Sigmoid colon (tissue), 4 donors: ENCODE measurements around the gene SLIT3.
A peak's percentile ranks its signal among the peaks of the same experiment; 100 is the strongest.

Experiments
- EP300 ChIP-seq, 4 donors: sonication (generic); formaldehyde crosslinking; IDR thresholded peaks; one replicate each; pipeline ENCODE4 v1.6.1; 2017; ENCODE audit warnings: antibody characterized with exemption in 4 of 4
- POLR2A ChIP-seq, 2 donors: fragments of 450-650 bp; IDR thresholded peaks; one replicate each; pipeline ENCODE4 v1.6.1; 2016; ENCODE audit warnings: antibody characterized with exemption in 2 of 2, mild to moderate bottlenecking in 2 of 2, moderate library complexity in 2 of 2
- POLR2AphosphoS5 ChIP-seq, 4 donors: sonication (generic); formaldehyde crosslinking; IDR thresholded peaks; one replicate each; pipeline ENCODE4 v1.6.1; 2017; ENCODE audit warnings: antibody characterized with exemption in 4 of 4
- TF ChIP-seq, protein P1 (sequence below), 4 experiments: fragments of 450-650 bp in 3 of 4; fragments of 200-600 bp in 1 of 4; IDR thresholded peaks; one replicate each; pipeline ENCODE4 v1.5.1; 2016 to 2019; ENCODE audit warnings: antibody characterized with exemption in 4 of 4, mild to moderate bottlenecking in 3 of 4, moderate library complexity in 2 of 4

DNA sequence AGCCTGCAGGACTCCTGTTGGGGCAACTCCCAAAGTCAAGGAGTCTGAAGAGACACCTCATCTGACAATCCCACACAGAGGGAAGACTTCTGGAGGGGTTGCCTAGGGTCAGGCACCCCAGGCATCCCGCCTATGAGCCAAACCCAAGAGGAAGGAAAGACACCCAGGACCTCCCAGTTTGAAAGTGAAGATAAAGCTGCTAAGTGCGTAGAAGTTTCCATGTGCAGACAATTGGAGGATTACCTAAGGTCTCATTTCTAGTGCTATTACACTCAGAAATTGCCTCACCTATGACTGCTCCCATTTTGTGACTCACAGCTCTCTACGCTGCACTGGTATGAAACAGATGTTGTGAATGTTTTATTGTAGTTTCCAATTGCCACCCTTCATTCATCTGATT lies 322.9 kb downstream of the SLIT3 start:
- TF ChIP-seq, protein P1, sequence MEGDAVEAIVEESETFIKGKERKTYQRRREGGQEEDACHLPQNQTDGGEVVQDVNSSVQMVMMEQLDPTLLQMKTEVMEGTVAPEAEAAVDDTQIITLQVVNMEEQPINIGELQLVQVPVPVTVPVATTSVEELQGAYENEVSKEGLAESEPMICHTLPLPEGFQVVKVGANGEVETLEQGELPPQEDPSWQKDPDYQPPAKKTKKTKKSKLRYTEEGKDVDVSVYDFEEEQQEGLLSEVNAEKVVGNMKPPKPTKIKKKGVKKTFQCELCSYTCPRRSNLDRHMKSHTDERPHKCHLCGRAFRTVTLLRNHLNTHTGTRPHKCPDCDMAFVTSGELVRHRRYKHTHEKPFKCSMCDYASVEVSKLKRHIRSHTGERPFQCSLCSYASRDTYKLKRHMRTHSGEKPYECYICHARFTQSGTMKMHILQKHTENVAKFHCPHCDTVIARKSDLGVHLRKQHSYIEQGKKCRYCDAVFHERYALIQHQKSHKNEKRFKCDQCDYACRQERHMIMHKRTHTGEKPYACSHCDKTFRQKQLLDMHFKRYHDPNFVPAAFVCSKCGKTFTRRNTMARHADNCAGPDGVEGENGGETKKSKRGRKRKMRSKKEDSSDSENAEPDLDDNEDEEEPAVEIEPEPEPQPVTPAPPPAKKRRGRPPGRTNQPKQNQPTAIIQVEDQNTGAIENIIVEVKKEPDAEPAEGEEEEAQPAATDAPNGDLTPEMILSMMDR (IDR thresholded peaks at IDR 0.05), result no peak
- peak; percentile 17 to 54 (median 30) for TF ChIP-seq POLR2AphosphoS5 (IDR thresholded peaks at IDR 0.05)
- no peak for TF ChIP-seq POLR2A (IDR thresholded peaks at IDR 0.05)
- no peak for TF ChIP-seq EP300 (IDR thresholded peaks at IDR 0.05)
